ENCODE results near the gene ZNF526.

GRCh38 chr19:42229855-42230351 is 9.8 kb downstream of the ZNF526 start:
- no peak for TF ChIP-seq FOXM1 (IDR thresholded peaks at IDR 0.05; ENCODE audit: borderline replicate concordance)
- no peak for TF ChIP-seq SP1 (IDR thresholded peaks at IDR 0.05)
- TF ChIP-seq ELF4 (IDR thresholded peaks at IDR 0.05): no peak
- no peak for TF ChIP-seq FOXA1 (IDR thresholded peaks at IDR 0.05)
- no peak for TF ChIP-seq HDGF (IDR thresholded peaks at IDR 0.05; ENCODE audit: borderline replicate concordance)

All from HEK293T (cell line).